NCI-H2029 (cell line): ENCODE data around the gene PAQR6.

Experiments
- DNase-seq: peaks from one replicate; lab custom pipeline; 2025; lab: John Stamatoyannopoulos, UW

Gene PAQR6

DNA sequence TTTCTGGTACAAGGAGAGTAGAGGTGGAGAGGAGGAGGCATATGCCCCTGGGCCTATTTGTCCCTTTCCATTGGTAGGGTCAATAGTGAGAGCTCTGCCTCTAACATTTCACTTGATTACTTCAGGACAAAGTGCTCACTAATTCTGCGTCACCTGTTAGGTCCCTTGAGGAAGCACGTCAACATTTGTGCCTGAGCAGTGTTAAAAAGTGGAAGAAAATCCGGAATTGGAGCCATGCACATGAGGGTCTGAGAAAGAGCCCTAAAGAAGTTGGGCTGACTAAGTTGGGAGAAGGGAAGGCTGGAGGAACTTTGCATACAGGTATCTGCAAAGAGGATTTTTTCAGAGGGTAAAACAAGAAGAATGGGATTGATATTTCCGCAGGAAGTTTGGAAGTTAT lies 52.0 kb downstream of the PAQR6 start:
- DNase-seq: no peak

GRCh38 chr1:156194300-156194652 lies 53.6 kb downstream of the PAQR6 start:
- DNase-seq: no peak

- peak; percentile 99 for DNase-seq
Observed at GRCh38 chr1:156193488-156194299, 54.2 kb downstream of the PAQR6 start, which contains the start of gene SLC25A44. SLC25A44 (plus strand) TSS chr1:156194104; CDS start chr1:156199848, 5,744 bp downstream.
